Daoy (cell line): ENCODE data around the gene TAS2R19. TPM values are rescaled to one million over a fixed set of nuclear protein-coding genes. Genes with fewer than 3 reads are reported as not detected.

Source experiments
- DNase-seq: peaks from one replicate; pipeline ENCODE4 v3.0.0-alpha.2; 2015; ENCODE audit warnings: low read depth
- total RNA-seq: library from RNA; depleted of rRNA; stranded (reverse); fragments of >200 nt; shearing (Covaris generic); gene quantifications from 2 replicates; pipeline ENCODE4 v1.2.3, GENCODE V29; 2014; rRNA removed

Gene TAS2R19
- total RNA-seq, 1 experiment from 2014 or later = not detected

- DNase-seq = no peak
These were observed 28.1 kb downstream of the TAS2R19 start for GRCh38 chr12:10994307-10994706.

- DNase-seq = no peak
These were observed 33.3 kb downstream of the TAS2R19 start for GRCh38 chr12:10989107-10989506.

- no peak for DNase-seq
These were observed 35.6 kb downstream of the TAS2R19 start, which contains the start of gene TAS2R50 for GRCh38 chr12:10986812-10987211. TSS of gene TAS2R50 (minus strand) at chr12:10986912. CDS start at chr12:10986860, 52 bp downstream.

DNA sequence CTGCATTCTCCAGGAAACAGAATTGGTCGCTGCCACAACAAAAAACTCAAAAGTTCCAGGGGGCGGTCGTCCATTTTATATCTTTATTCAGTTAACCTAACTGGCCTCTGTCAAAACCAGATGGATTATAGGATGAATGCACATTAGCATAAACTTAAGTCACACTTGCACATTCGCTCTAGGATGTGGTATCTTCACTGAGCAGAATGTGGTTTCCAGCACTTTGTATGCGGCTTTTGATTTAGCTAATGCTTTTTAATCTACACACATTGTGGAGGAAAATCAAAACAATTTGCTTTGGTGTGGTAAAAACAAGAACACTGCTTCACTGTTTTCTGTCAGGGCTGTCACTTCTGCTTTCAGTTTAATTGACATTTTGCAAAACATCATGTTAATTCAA, 40.2 kb downstream of the TAS2R19 start:
- DNase-seq = no peak

- no peak for DNase-seq
These were observed 47.5 kb downstream of the TAS2R19 start for GRCh38 chr12:10974965-10975364.

Other genes starting within 250 kb of the TAS2R19 start
- not detected in 2 replicates for gene TAS2R7, start 220.0 kb downstream of the TAS2R19 start, total RNA-seq
- gene TAS2R8, start 215.3 kb downstream of the TAS2R19 start, total RNA-seq = not detected in 2 replicates
- not detected in 2 replicates for gene TAS2R9, start 212.5 kb downstream of the TAS2R19 start, total RNA-seq
- not detected in 2 replicates for gene TAS2R10, start 196.3 kb downstream of the TAS2R19 start, total RNA-seq
- gene PRR4, start 173.1 kb downstream of the TAS2R19 start, total RNA-seq = 0.74 TPM in 1 of 2 replicates, not detected in the other
- 1.1 and 6.4 TPM in 2 replicates for gene PRH1, start 138.4 kb downstream of the TAS2R19 start, total RNA-seq
- gene TAS2R13, start 113.1 kb downstream of the TAS2R19 start, total RNA-seq = 0.29 TPM in 1 of 2 replicates, not detected in the other
- not detected in 2 replicates for gene PRH2, start 93.4 kb downstream of the TAS2R19 start, total RNA-seq
- gene TAS2R14, start 83.4 kb downstream of the TAS2R19 start, total RNA-seq = 0.15 TPM in 1 of 2 replicates, not detected in the other
- gene TAS2R50, start 35.7 kb downstream of the TAS2R19 start, total RNA-seq = 0.34 TPM in 1 of 2 replicates, not detected in the other
- 0.74 TPM in 1 of 2 replicates, not detected in the other for gene TAS2R20, start 24.3 kb downstream of the TAS2R19 start, total RNA-seq
- gene TAS2R31, start 8.8 kb upstream of the TAS2R19 start, total RNA-seq = 0.97 TPM in 1 of 2 replicates, not detected in the other
- not detected in 2 replicates for gene TAS2R46, start 39.7 kb upstream of the TAS2R19 start, total RNA-seq
- gene TAS2R43, start 69.7 kb upstream of the TAS2R19 start, total RNA-seq = 1.6 TPM in 1 of 2 replicates, not detected in the other
- 0.46 TPM in 1 of 2 replicates, not detected in the other for gene TAS2R30, start 112.0 kb upstream of the TAS2R19 start, total RNA-seq
- 7.7 and 7.9 TPM in 2 replicates for gene SMIM10L1, start 148.6 kb upstream of the TAS2R19 start, total RNA-seq
- not detected in 2 replicates for gene TAS2R42, start 164.3 kb upstream of the TAS2R19 start, total RNA-seq
- gene PRB3, start 247.1 kb upstream of the TAS2R19 start, total RNA-seq = not detected in 2 replicates